ENCODE results near the gene CACYBP.
"Not testable (repeated sequence)": the region's sequence is repeated elsewhere in the genome, so short reads cannot be mapped to it uniquely, and the experiment has no call there.

CACYBP gene

GRCh38 chr1:175035865-175036264 lies 36.1 kb downstream of the CACYBP start:
- peak; percentile 7 for DNase-seq (ENCODE audit: low read depth)
- no peak overlapping the region for H3K4me3 ChIP-seq (ENCODE audit: control insufficient read depth, low read depth, low read length)
- TF ChIP-seq CTCF (conservative IDR thresholded peaks at IDR 0.05; ENCODE audit: control insufficient read depth, insufficient read depth, low read depth, low read length) = no peak

- TF ChIP-seq CTCF (conservative IDR thresholded peaks at IDR 0.05; ENCODE audit: control insufficient read depth, insufficient read depth, low read depth, low read length) = no peak
- no peak overlapping the region for H3K4me3 ChIP-seq (ENCODE audit: control insufficient read depth, low read depth, low read length)
- no peak for DNase-seq (ENCODE audit: low read depth)
Observed at GRCh38 chr1:175036476-175036875, 36.7 kb downstream of the CACYBP start.

- no peak overlapping the region for H3K4me3 ChIP-seq (ENCODE audit: control insufficient read depth, low read depth, low read length)
- TF ChIP-seq CTCF (conservative IDR thresholded peaks at IDR 0.05; ENCODE audit: control insufficient read depth, insufficient read depth, low read depth, low read length) = no peak
- DNase-seq (ENCODE audit: low read depth) = no peak
Observed at GRCh38 chr1:175037416-175037815, 37.7 kb downstream of the CACYBP start.

- H3K4me3 ChIP-seq (ENCODE audit: control insufficient read depth, low read depth, low read length) = no peak overlapping the region
- TF ChIP-seq CTCF (conservative IDR thresholded peaks at IDR 0.05; ENCODE audit: control insufficient read depth, insufficient read depth, low read depth, low read length) = no peak
- DNase-seq (ENCODE audit: low read depth) = no peak
Observed at GRCh38 chr1:175040324-175040879, 40.7 kb downstream of the CACYBP start.

GRCh38 chr1:175042650-175043049 lies 42.9 kb downstream of the CACYBP start:
- no peak for TF ChIP-seq CTCF (conservative IDR thresholded peaks at IDR 0.05; ENCODE audit: control insufficient read depth, insufficient read depth, low read depth, low read length)
- H3K4me3 ChIP-seq (ENCODE audit: control insufficient read depth, low read depth, low read length) = no peak overlapping the region
- no peak for DNase-seq (ENCODE audit: low read depth)

- no peak overlapping the region for H3K4me3 ChIP-seq (ENCODE audit: control insufficient read depth, low read depth, low read length)
- TF ChIP-seq CTCF (conservative IDR thresholded peaks at IDR 0.05; ENCODE audit: control insufficient read depth, insufficient read depth, low read depth, low read length) = no peak
- DNase-seq (ENCODE audit: low read depth) = no peak
Observed at GRCh38 chr1:175043824-175044223, 44.1 kb downstream of the CACYBP start.

GRCh38 chr1:175044591-175044990 lies 44.8 kb downstream of the CACYBP start:
- not testable (repeated sequence) for DNase-seq (ENCODE audit: low read depth); H3K4me3 ChIP-seq (ENCODE audit: control insufficient read depth, low read depth, low read length)

All from fibroblast of mammary gland (primary cell).